GM12873 (cell line): ENCODE results near the gene TRAM2.

Source experiments
- CTCF ChIP-seq: IDR thresholded peaks from 2 replicates; pipeline ENCODE4 v1.5.1; 2012; ENCODE audit warnings: low read depth, mild to moderate bottlenecking, moderate library complexity, low read length, control low read depth; ENCODE audit not compliant: insufficient read depth; ENCODE audit errors: missing control alignments

The TRAM2 gene

DNA sequence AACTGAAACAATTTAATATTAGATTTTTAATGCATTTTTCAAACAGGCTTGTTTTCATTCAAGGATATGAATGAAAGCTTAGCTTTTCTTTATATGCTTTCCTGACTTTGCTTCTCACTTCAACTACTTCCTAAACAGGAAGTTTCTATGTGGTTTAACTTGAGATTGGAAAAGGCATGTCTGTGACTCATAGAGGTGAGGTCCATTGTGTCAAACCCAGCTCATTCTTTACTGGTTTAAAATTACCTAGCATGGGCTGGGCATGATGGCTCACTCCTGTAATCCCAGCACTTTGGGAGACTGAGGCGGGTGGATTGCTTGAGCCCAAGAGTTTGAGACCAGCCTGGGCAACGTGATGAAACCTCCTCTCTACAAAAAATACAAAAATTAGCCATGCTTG lies 122.3 kb downstream of the TRAM2 start:
- TF ChIP-seq CTCF = no peak
